Measurements from ENCODE around the gene GMIP. TPM values are rescaled to one million over a fixed set of nuclear protein-coding genes. Genes with fewer than 3 reads are reported as not detected.

GMIP gene
- total RNA-seq, 1 donor from 2014 or later = 21.3 TPM

Other genes with a start within 250 kb of the GMIP start
- gene GATAD2A, start 238.0 kb downstream of the GMIP start, total RNA-seq = 98.9 TPM
- gene TSSK6, start 128.1 kb downstream of the GMIP start, total RNA-seq = 0.74 TPM
- gene NDUFA13, start 127.4 kb downstream of the GMIP start, total RNA-seq = 295 TPM
- 3.1 TPM for gene YJEFN3, start 114.7 kb downstream of the GMIP start, total RNA-seq
- 2.2 TPM for gene CILP2, start 105.4 kb downstream of the GMIP start, total RNA-seq
- gene PBX4, start 25.0 kb downstream of the GMIP start, total RNA-seq = 2.0 TPM
- 5.8 TPM for gene LPAR2, start 15.4 kb downstream of the GMIP start, total RNA-seq
- gene ATP13A1, start 20.0 kb upstream of the GMIP start, total RNA-seq = 38.4 TPM
- gene ZNF101, start 25.2 kb upstream of the GMIP start, total RNA-seq = 7.3 TPM
- 3.1 TPM for gene ZNF14, start 89.5 kb upstream of the GMIP start, total RNA-seq
- gene ZNF506, start 178.1 kb upstream of the GMIP start, total RNA-seq = 16.4 TPM
- gene ZNF253, start 222.2 kb upstream of the GMIP start, total RNA-seq = 6.5 TPM